Measurements from ENCODE around the gene NDUFS6.

DNA sequence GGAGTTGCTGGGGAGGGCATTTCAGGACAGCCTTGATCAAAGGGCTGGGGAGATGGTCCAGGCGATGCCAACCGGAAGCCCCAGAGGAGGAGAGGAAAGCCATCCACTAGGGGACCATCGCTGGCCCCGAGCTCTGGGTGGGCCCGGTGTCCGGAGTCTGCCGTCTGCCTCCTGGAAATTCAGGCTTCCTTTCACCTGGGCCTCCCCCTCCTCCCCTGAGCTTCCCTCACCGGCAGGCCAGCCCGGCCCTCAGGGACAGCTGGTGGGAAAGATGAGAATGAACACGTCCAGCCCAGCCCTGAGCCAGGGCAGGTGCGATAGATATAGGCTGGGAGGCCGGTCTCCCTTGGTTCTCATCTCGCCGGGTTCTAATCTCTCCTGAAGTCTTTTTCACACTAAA is 64.3 kb downstream of the NDUFS6 start:
- TF ChIP-seq, protein P1, sequence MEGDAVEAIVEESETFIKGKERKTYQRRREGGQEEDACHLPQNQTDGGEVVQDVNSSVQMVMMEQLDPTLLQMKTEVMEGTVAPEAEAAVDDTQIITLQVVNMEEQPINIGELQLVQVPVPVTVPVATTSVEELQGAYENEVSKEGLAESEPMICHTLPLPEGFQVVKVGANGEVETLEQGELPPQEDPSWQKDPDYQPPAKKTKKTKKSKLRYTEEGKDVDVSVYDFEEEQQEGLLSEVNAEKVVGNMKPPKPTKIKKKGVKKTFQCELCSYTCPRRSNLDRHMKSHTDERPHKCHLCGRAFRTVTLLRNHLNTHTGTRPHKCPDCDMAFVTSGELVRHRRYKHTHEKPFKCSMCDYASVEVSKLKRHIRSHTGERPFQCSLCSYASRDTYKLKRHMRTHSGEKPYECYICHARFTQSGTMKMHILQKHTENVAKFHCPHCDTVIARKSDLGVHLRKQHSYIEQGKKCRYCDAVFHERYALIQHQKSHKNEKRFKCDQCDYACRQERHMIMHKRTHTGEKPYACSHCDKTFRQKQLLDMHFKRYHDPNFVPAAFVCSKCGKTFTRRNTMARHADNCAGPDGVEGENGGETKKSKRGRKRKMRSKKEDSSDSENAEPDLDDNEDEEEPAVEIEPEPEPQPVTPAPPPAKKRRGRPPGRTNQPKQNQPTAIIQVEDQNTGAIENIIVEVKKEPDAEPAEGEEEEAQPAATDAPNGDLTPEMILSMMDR (IDR thresholded peaks at IDR 0.05; ENCODE audit: insufficient read depth, low read length), result no peak
- TF ChIP-seq, protein P2, sequence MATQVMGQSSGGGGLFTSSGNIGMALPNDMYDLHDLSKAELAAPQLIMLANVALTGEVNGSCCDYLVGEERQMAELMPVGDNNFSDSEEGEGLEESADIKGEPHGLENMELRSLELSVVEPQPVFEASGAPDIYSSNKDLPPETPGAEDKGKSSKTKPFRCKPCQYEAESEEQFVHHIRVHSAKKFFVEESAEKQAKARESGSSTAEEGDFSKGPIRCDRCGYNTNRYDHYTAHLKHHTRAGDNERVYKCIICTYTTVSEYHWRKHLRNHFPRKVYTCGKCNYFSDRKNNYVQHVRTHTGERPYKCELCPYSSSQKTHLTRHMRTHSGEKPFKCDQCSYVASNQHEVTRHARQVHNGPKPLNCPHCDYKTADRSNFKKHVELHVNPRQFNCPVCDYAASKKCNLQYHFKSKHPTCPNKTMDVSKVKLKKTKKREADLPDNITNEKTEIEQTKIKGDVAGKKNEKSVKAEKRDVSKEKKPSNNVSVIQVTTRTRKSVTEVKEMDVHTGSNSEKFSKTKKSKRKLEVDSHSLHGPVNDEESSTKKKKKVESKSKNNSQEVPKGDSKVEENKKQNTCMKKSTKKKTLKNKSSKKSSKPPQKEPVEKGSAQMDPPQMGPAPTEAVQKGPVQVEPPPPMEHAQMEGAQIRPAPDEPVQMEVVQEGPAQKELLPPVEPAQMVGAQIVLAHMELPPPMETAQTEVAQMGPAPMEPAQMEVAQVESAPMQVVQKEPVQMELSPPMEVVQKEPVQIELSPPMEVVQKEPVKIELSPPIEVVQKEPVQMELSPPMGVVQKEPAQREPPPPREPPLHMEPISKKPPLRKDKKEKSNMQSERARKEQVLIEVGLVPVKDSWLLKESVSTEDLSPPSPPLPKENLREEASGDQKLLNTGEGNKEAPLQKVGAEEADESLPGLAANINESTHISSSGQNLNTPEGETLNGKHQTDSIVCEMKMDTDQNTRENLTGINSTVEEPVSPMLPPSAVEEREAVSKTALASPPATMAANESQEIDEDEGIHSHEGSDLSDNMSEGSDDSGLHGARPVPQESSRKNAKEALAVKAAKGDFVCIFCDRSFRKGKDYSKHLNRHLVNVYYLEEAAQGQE (IDR thresholded peaks at IDR 0.05; ENCODE audit: insufficient replicate concordance, low read depth), result no peak
- TF ChIP-seq SPI1 (IDR thresholded peaks at IDR 0.05; ENCODE audit: borderline replicate concordance, low read depth), result no peak

Measured in HL-60 (cell line).